ENCODE results near the gene AKR1C3. TPM values are rescaled to one million over a fixed set of nuclear protein-coding genes. Genes with fewer than 3 reads are reported as not detected.
"Not testable (repeated sequence)": the region's sequence is repeated elsewhere in the genome, so short reads cannot be mapped to it uniquely, and the experiment has no call there.

AKR1C3 gene
- polyA plus RNA-seq, 6 donors from 2014 or later = 0.29 to 1.6 (median 0.58) TPM; not detected in 1

DNA sequence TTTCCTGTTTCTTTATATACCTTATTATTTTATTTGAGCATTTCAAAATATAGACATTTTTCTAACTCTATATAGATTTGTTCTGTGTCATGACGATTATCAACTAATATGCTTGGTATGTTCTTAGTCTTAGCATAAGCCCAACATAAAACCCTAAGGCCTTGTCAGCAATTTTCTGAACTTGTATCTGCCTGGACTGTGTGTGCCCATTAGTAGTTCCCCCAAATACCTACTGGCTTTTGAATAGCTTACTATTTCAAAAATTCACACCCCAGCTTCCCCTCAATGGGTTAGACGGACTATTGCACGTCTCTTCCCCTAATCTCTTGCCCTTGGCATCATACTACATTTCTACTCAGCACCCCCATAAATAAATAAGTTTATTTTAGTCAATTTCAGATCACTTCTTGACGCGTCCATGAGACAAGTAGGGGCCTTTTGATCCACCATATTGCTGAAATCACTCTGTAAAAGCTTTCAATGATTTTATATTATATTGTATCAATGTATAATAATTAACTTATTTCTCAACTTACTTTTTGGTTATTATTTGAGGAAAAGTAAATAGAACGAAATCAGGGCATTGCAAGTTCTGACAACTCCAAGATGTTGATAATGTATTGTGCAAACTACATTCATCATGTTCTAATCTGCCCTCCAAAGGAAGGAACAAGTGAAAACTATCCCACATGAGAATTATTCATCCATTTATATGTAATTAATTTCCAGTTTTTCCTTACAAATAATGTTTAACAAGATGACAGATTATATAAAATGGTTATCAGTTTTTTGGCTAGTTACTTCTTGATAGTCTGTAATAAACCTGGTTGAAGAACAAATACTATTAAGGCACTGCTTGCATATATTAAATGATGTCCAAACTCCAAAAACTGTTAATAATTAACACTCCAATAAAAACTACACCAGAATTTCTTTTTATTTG lies 1.1 kb upstream of the AKR1C3 start:
- DNase-seq (no peak), ATAC-seq (ENCODE audit: low read depth in 2 of 2) (no peak)
- no peak overlapping the region for H3K4me3 Mint-ChIP-seq
- H3K36me3 Mint-ChIP-seq = peaks cover 0 to 13% of the 10 kb centered on the region in 2 donors
- H3K9me3 Mint-ChIP-seq = peaks cover 1 to 27% (median 11%) of the 10 kb centered on the region in 7 donors
- peaks cover 4 to 8% (median 7%) of the 10 kb centered on the region in 3 donors for H3K27me3 Mint-ChIP-seq
- no peak overlapping the region for H3K27ac Mint-ChIP-seq
- H3K4me1 Mint-ChIP-seq = peaks cover 2 to 6% (median 4%) of the 10 kb centered on the region in 3 donors

DNA sequence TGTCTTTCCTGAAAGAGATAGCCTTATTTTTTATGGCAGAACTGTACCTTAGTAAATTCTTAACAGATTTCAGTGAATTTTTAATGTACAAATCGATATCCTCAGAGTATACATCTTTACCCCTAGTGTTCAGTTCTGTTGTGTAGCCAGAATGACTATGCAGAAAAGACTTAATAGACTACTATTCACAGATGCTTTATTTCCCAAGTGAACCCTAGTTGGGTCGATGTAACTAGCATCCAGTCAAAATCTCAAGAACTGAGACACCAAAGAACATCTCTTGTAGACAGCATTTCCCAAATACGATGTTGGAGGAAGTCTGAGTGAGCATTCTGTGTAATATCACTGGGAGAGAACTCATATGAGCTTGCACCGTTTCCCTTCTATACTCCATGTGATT lies 1.5 kb downstream of the AKR1C3 start:
- Mint-ChIP-seq H3K4me1 (peaks cover 2 to 6% (median 4%) of the 10 kb centered on the region in 3 donors), H3K4me3 (no peak overlapping the region), H3K27me3 (peaks cover 0 to 4% (median 0%) of the 10 kb centered on the region in 3 donors), H3K36me3 (no peaks in the 10 kb centered on the region), H3K27ac (no peak overlapping the region), H3K9me3 (peaks cover 0 to 6% (median 1%) of the 10 kb centered on the region in 7 donors)
- no peak for DNase-seq
- ATAC-seq (ENCODE audit: low read depth in 2 of 2) = no peak

- peaks cover 2 to 6% (median 4%) of the 10 kb centered on the region in 3 donors for H3K4me1 Mint-ChIP-seq
- no peak for DNase-seq
- no peak overlapping the region for H3K4me3 Mint-ChIP-seq
- no peak overlapping the region for H3K27ac Mint-ChIP-seq
- H3K27me3 Mint-ChIP-seq = peaks cover 0 to 4% (median 0%) of the 10 kb centered on the region in 3 donors
- ATAC-seq (ENCODE audit: low read depth in 2 of 2) = no peak
- peaks cover 0 to 6% (median 0%) of the 10 kb centered on the region in 7 donors for H3K9me3 Mint-ChIP-seq
- no peaks in the 10 kb centered on the region for H3K36me3 Mint-ChIP-seq
Measured at GRCh38 chr10:5096108-5096507, 1.9 kb downstream of the AKR1C3 start.

DNA sequence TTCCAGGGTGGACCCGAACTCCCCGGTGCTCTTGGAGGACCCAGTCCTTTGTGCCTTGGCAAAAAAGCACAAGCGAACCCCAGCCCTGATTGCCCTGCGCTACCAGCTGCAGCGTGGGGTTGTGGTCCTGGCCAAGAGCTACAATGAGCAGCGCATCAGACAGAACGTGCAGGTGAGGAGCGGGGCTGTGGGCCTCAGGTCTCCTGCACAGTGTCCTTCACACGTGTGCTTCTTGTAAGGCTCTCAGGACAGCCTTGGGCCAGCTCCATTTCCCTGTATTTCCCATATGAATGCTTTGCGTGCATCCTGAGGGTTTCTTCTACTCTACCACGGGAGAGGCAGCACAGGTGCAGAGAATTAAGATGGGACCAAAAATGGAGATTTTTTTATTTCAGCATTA lies 8.3 kb downstream of the AKR1C3 start:
- H3K36me3 Mint-ChIP-seq; ATAC-seq (ENCODE audit: low read depth in 2 of 2); H3K27me3 Mint-ChIP-seq; H3K4me1 Mint-ChIP-seq; DNase-seq; H3K4me3 Mint-ChIP-seq; H3K9me3 Mint-ChIP-seq; H3K27ac Mint-ChIP-seq: not testable (repeated sequence)

DNA sequence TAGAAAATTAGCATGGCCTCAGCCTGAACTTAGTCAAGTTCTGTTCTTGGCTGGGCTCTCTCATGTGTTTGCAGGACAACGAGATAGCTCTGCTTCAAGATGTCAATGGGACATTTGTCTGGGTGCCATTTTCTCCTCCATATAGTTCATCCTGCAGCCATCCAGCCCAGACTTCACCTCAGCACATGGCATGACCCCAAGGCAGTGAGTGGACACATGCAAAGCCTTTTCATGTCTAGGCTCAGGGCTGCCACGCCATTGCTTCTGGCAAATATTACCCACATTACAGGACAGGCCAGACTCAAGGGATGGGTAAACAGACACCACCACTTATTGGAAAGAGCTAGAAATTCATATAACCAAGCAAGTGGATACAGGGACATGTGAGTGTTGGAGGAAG lies 9.3 kb downstream of the AKR1C3 start:
- H3K27ac Mint-ChIP-seq = no peak overlapping the region
- peaks cover 0 to 3% (median 0%) of the 10 kb centered on the region in 3 donors for H3K27me3 Mint-ChIP-seq
- H3K9me3 Mint-ChIP-seq = peaks cover 0 to 3% (median 0%) of the 10 kb centered on the region in 7 donors
- no peaks in the 10 kb centered on the region for H3K4me1 Mint-ChIP-seq
- no peak overlapping the region for H3K4me3 Mint-ChIP-seq
- DNase-seq (no peak), ATAC-seq (ENCODE audit: low read depth in 2 of 2) (no peak)
- no peaks in the 10 kb centered on the region for H3K36me3 Mint-ChIP-seq

- no peaks in the 10 kb centered on the region for H3K36me3 Mint-ChIP-seq
- H3K27ac Mint-ChIP-seq = no peak overlapping the region
- H3K4me1 Mint-ChIP-seq = no peaks in the 10 kb centered on the region
- no peaks in the 10 kb centered on the region for H3K27me3 Mint-ChIP-seq
- no peak for DNase-seq
- H3K9me3 Mint-ChIP-seq = peaks cover 0 to 3% (median 0%) of the 10 kb centered on the region in 7 donors
- no peak for ATAC-seq (ENCODE audit: low read depth in 2 of 2)
- H3K4me3 Mint-ChIP-seq = no peak overlapping the region
Measured at GRCh38 chr10:5105626-5106025, 11.4 kb downstream of the AKR1C3 start.

- no peak for DNase-seq
- H3K36me3 Mint-ChIP-seq = no peaks in the 10 kb centered on the region
- no peak overlapping the region for H3K4me3 Mint-ChIP-seq
- no peak for ATAC-seq (ENCODE audit: low read depth in 2 of 2)
- H3K27ac Mint-ChIP-seq = no peak overlapping the region
- no peaks in the 10 kb centered on the region for H3K4me1 Mint-ChIP-seq
- H3K9me3 Mint-ChIP-seq = peaks cover 0 to 3% (median 0%) of the 10 kb centered on the region in 7 donors
- H3K27me3 Mint-ChIP-seq = no peaks in the 10 kb centered on the region
Measured at GRCh38 chr10:5106553-5106952, 12.3 kb downstream of the AKR1C3 start.

DNA sequence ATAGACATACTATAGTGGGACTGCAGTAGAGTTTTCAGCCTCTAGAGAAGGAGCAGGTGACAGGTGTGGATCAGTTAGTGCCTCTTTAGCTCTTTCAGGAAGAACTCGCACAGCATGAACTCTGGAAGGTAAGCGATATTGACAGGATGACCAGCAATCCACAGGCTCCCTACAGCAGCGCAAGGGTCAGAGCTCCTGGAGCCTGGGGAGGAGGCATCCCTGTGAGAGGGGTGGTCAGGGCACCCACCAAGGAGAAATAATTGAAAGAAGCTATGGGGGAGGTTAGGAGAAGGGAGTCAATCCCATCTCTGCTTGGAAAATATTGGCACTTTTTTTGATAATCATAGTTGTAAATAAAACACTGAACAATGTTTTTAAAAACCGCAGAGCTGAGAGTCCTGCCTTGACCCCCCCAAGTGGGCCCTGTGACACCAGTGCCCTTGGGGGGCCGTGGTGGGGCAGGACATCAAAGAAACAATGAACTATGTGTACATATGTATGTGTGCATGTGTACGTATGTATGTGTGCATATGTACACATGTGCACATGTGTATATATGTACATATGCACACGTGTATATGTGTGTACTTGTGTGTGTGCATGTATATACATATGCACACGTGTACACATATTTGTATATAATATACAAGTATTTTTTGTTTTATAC lies 13.8 kb downstream of the AKR1C3 start:
- Mint-ChIP-seq H3K9me3 (peaks cover 0 to 3% (median 3%) of the 10 kb centered on the region in 7 donors), H3K36me3 (no peaks in the 10 kb centered on the region)

DNA sequence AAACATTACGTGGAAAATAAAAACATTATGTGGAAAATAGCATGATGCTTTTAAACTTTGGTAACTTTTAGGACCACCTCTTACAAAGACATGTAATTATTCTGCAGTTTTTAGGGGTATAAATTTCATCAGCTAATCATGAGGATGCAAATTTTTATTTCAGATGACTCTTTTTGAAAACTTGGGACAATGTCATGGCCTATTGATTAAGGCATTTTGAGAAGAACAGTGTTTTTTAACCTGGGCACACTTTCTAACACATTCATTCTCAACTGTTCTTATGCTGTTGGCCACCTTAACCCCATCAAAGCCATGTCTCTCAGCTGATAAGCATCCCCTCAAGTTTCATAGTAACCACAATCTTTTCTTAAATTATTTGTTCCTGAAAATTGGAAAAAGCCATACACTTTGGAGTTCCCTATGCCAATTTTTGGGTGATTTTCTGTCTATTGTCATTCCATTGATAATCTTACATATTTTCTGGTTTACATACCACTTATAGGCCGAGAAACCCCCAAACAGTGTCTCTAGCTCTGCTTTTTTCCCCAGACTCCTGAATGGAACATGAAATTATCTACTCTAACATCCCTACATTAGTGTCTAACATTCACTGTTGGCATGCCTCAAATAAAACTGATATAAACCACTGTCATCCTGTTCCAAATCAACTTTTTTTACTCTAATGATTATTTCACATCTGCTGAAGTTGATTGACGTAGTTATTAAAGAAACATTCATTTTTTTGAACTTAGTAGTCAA lies 14.6 kb downstream of the AKR1C3 start:
- ATAC-seq (ENCODE audit: low read depth in 2 of 2) (no peak), DNase-seq (no peak)
- peaks cover 0 to 5% (median 3%) of the 10 kb centered on the region in 7 donors for H3K9me3 Mint-ChIP-seq
- H3K27ac Mint-ChIP-seq = no peak overlapping the region
- no peak overlapping the region for H3K4me3 Mint-ChIP-seq
- H3K4me1 Mint-ChIP-seq = no peaks in the 10 kb centered on the region
- no peaks in the 10 kb centered on the region for H3K27me3 Mint-ChIP-seq
- no peaks in the 10 kb centered on the region for H3K36me3 Mint-ChIP-seq

More for the DNA sequence above, 13.8 kb downstream of the AKR1C3 start:
- Mint-ChIP-seq H3K4me1 (no peaks in the 10 kb centered on the region), H3K4me3 (no peak overlapping the region), H3K27ac (peak overlapping the region in 1 of 6 donors; percentile 66), H3K27me3 (no peaks in the 10 kb centered on the region)
- DNase-seq (no peak), ATAC-seq (ENCODE audit: low read depth in 2 of 2) (no peak)

DNA sequence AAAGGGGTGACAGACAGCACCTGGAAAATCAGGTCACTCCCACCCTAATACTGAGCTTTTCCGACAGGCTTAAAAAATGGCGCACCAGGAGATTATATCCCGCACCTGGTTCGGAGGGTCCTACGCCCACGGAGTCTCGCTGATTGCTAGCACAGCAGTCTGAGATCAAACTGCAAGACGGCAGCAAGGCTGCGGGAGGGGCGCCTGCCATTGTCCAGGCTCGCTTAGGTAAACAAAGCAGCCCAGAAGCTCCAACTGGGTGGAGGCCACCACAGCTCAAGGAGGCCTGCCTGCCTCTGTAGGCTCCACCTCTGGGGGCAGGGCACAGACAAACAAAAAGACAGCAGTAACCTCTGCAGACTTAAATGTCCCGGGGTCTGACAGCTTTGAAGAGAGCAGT lies 15.6 kb downstream of the AKR1C3 start:
- H3K4me1 Mint-ChIP-seq; H3K27ac Mint-ChIP-seq; H3K9me3 Mint-ChIP-seq; H3K27me3 Mint-ChIP-seq; ATAC-seq (ENCODE audit: low read depth in 2 of 2); H3K36me3 Mint-ChIP-seq; DNase-seq; H3K4me3 Mint-ChIP-seq: not testable (repeated sequence)

DNA sequence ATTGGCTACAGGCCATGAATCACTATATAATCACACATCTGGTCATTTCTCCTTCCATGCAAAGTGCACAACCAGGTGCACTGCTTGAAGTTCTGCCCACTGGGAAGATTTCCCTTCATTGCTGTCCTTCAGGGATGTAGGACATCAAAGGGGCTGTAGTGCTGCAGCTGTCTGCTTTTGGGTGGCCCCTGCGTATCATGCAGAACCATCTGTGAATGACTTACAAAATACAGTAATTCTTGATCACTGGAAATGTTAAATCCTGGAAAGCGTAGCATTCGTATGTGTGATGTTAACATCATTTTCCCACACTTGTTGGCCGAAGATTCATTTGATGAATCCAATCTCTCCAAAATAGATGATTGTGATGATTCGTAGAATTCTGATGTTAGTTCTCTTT lies 22.4 kb downstream of the AKR1C3 start:
- Mint-ChIP-seq H3K9me3 (peaks cover 0 to 9% (median 4%) of the 10 kb centered on the region in 7 donors), H3K4me3 (no peak overlapping the region), H3K27me3 (peaks cover 0 to 5% (median 0%) of the 10 kb centered on the region in 3 donors), H3K4me1 (peaks cover 0 to 4% (median 0%) of the 10 kb centered on the region in 3 donors), H3K27ac (no peak overlapping the region), H3K36me3 (no peaks in the 10 kb centered on the region)
- no peak for DNase-seq
- no peak for ATAC-seq (ENCODE audit: low read depth in 2 of 2)

DNA sequence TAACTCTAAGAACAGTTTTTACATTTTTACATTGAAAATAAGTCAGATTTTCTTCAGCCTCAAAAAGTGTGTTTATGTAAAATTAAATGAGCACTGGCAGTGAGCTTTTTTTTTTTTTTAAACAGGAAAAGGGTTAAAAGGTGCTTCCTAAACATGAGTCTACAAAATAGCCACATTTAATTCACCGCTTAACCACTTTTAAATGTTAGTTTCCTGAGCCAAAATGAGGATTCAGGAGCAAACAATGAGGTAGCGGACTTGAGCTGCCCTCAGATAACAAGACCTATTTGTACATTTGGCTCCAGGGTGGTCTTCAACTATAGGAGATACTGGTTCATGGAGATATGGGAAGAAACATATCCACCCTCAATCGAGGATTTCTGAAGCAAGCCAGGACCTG lies 22.8 kb downstream of the AKR1C3 start:
- Mint-ChIP-seq H3K4me3 (no peak overlapping the region), H3K27ac (no peak overlapping the region), H3K9me3 (peaks cover 0 to 9% (median 4%) of the 10 kb centered on the region in 7 donors), H3K27me3 (peaks cover 0 to 5% (median 0%) of the 10 kb centered on the region in 3 donors), H3K36me3 (no peaks in the 10 kb centered on the region), H3K4me1 (peaks cover 0 to 4% (median 0%) of the 10 kb centered on the region in 3 donors)
- DNase-seq (no peak), ATAC-seq (ENCODE audit: low read depth in 2 of 2) (no peak)

GRCh38 chr10:5119997-5120396 lies 25.8 kb downstream of the AKR1C3 start:
- DNase-seq; H3K36me3 Mint-ChIP-seq; H3K4me3 Mint-ChIP-seq; H3K27ac Mint-ChIP-seq; H3K4me1 Mint-ChIP-seq; H3K9me3 Mint-ChIP-seq; ATAC-seq (ENCODE audit: low read depth in 2 of 2); H3K27me3 Mint-ChIP-seq: not testable (repeated sequence)

Measured in naive B cell (primary cell).